Thymus (tissue), 11 donors: ENCODE results near the gene SWT1. TPM values are rescaled to one million over a fixed set of nuclear protein-coding genes. Genes with fewer than 3 reads are reported as not detected.

Experiments
- DNase-seq, 9 donors: peaks; one replicate each; pipeline ENCODE4 v3.0.0-alpha.2; 2013; ENCODE audit warnings: low spot score in 9 of 9, low read depth in 6 of 9, missing footprints in 1 of 9
- H3K27ac ChIP-seq, 2 donors: one replicate each; pipeline ENCODE4 v1.5.1; 2013; ENCODE audit warnings: control low read depth in 1 of 2, low read depth in 1 of 2, low read length in 1 of 2, mild to moderate bottlenecking in 1 of 2, moderate library complexity in 1 of 2
- H3K27me3 ChIP-seq, 2 donors: one replicate each; pipeline ENCODE4 v1.5.1; 2013; ENCODE audit warnings: low read length in 1 of 2; ENCODE audit not compliant: control insufficient read depth in 2 of 2, insufficient read depth in 1 of 2
- H3K36me3 ChIP-seq, 2 donors: one replicate each; pipeline ENCODE4 v1.5.1; 2013; ENCODE audit warnings: low read length in 1 of 2, mild to moderate bottlenecking in 1 of 2, moderate library complexity in 1 of 2; ENCODE audit not compliant: control insufficient read depth in 2 of 2, insufficient read depth in 2 of 2
- H3K4me1 ChIP-seq, 2 donors: one replicate each; pipeline ENCODE4 v1.5.1; 2013; ENCODE audit warnings: low read length in 2 of 2; ENCODE audit not compliant: control insufficient read depth in 2 of 2, insufficient read depth in 2 of 2
- H3K4me3 ChIP-seq, 2 donors: one replicate each; pipeline ENCODE4 v1.5.1; 2013; ENCODE audit warnings: low read length in 2 of 2, control low read depth in 1 of 2, mild to moderate bottlenecking in 1 of 2
- H3K9me3 ChIP-seq, 2 donors: one replicate each; pipeline ENCODE4 v1.5.1; 2013; ENCODE audit warnings: low read length in 1 of 2, mild to moderate bottlenecking in 1 of 2; ENCODE audit not compliant: control insufficient read depth in 2 of 2, insufficient read depth in 1 of 2
- WGBS: extraction: QIAGEN DNeasy Blood & Tissue Kit; methylation state at CpG from one replicate; pipeline ENCODE4 v1.1.7; 2013; 5-methylcytosine and 5-hydroxymethylcytosine counted together
- polyA plus RNA-seq: library from polyadenylated mRNA; stranded (reverse); fragments of 200-250 nt; gene quantifications from one replicate; pipeline ENCODE4 v1.2.3, GENCODE V29; 2013
- total RNA-seq: library from RNA; stranded (reverse); fragments of 120-200 nt; gene quantifications from one replicate; pipeline ENCODE4 v1.2.4, GENCODE V29; 2013
- donor health status: healthy.

The SWT1 gene
- total and polyA plus RNA-seq, 2 donors: 6.8 to 8.3 TPM

GRCh38 chr1:185262151-185262550 is 105.2 kb downstream of the SWT1 start:
- no peaks in the 10 kb centered on the region for H3K27me3 ChIP-seq
- 98% methylated on average over 1 of the region's 1 CpG for WGBS
- peaks cover 0 to 4% of the 10 kb centered on the region in 2 donors for H3K4me1 ChIP-seq
- no peak for DNase-seq
- no peak overlapping the region for H3K27ac ChIP-seq
- H3K36me3 ChIP-seq: no peaks in the 10 kb centered on the region
- no peaks in the 10 kb centered on the region for H3K9me3 ChIP-seq
- no peak overlapping the region for H3K4me3 ChIP-seq

GRCh38 chr1:185263292-185263691 is 106.3 kb downstream of the SWT1 start:
- Histone ChIP-seq H3K4me1 (no peaks in the 10 kb centered on the region), H3K27me3 (no peaks in the 10 kb centered on the region), H3K27ac (no peak overlapping the region), H3K9me3 (no peaks in the 10 kb centered on the region), H3K36me3 (no peaks in the 10 kb centered on the region), H3K4me3 (no peak overlapping the region)
- no peak for DNase-seq
- WGBS: 97% methylated on average over 3 of the region's 3 CpGs

- Histone ChIP-seq H3K36me3 (no peaks in the 10 kb centered on the region), H3K4me3 (no peak overlapping the region), H3K27me3 (no peaks in the 10 kb centered on the region), H3K27ac (no peak overlapping the region), H3K9me3 (no peaks in the 10 kb centered on the region), H3K4me1 (no peaks in the 10 kb centered on the region)
- DNase-seq: no peak
- WGBS: 100% methylated on average over 1 of the region's 1 CpG
These were observed 106.8 kb downstream of the SWT1 start for GRCh38 chr1:185263780-185264179.

GRCh38 chr1:185265314-185265713 is 108.3 kb downstream of the SWT1 start:
- H3K27ac ChIP-seq: no peak overlapping the region
- no peaks in the 10 kb centered on the region for H3K4me1 ChIP-seq
- H3K27me3 ChIP-seq: no peaks in the 10 kb centered on the region
- no peak overlapping the region for H3K4me3 ChIP-seq
- 96% methylated on average over 4 of the region's 4 CpGs for WGBS
- no peaks in the 10 kb centered on the region for H3K36me3 ChIP-seq
- no peaks in the 10 kb centered on the region for H3K9me3 ChIP-seq
- no peak for DNase-seq

- 81% methylated on average over 3 of the region's 3 CpGs for WGBS
- H3K36me3 ChIP-seq: no peaks in the 10 kb centered on the region
- no peak overlapping the region for H3K4me3 ChIP-seq
- H3K9me3 ChIP-seq: no peaks in the 10 kb centered on the region
- H3K27ac ChIP-seq: no peak overlapping the region
- H3K4me1 ChIP-seq: no peaks in the 10 kb centered on the region
- no peak for DNase-seq
- no peaks in the 10 kb centered on the region for H3K27me3 ChIP-seq
These were observed 110.3 kb downstream of the SWT1 start for GRCh38 chr1:185267301-185267700.

- Histone ChIP-seq H3K27ac (no peak overlapping the region), H3K9me3 (no peaks in the 10 kb centered on the region), H3K27me3 (no peaks in the 10 kb centered on the region), H3K36me3 (no peaks in the 10 kb centered on the region), H3K4me1 (no peaks in the 10 kb centered on the region), H3K4me3 (no peak overlapping the region)
- DNase-seq: no peak
These were observed 110.7 kb downstream of the SWT1 start for GRCh38 chr1:185267701-185268100.

GRCh38 chr1:185268352-185268751 is 111.4 kb downstream of the SWT1 start:
- Histone ChIP-seq H3K27me3 (no peaks in the 10 kb centered on the region), H3K27ac (no peak overlapping the region), H3K4me3 (no peak overlapping the region), H3K4me1 (no peaks in the 10 kb centered on the region), H3K9me3 (no peaks in the 10 kb centered on the region), H3K36me3 (no peaks in the 10 kb centered on the region)
- 98% methylated on average over 2 of the region's 2 CpGs for WGBS
- DNase-seq: no peak

- no peaks in the 10 kb centered on the region for H3K4me1 ChIP-seq
- WGBS: 98% methylated on average over 4 of the region's 4 CpGs
- H3K36me3 ChIP-seq: no peaks in the 10 kb centered on the region
- no peak for DNase-seq
- H3K9me3 ChIP-seq: no peaks in the 10 kb centered on the region
- H3K27me3 ChIP-seq: no peaks in the 10 kb centered on the region
- H3K4me3 ChIP-seq: no peak overlapping the region
- H3K27ac ChIP-seq: no peak overlapping the region
These were observed 115.0 kb downstream of the SWT1 start for GRCh38 chr1:185271921-185272320.

GRCh38 chr1:185279571-185279970 is 122.6 kb downstream of the SWT1 start:
- Histone ChIP-seq H3K27me3 (no peaks in the 10 kb centered on the region), H3K27ac (no peak overlapping the region), H3K9me3 (no peaks in the 10 kb centered on the region), H3K4me1 (peaks cover 15 to 29% of the 10 kb centered on the region in 2 donors), H3K4me3 (no peak overlapping the region), H3K36me3 (no peaks in the 10 kb centered on the region)
- DNase-seq: no peak

- peak in 1 of 9 donors; percentile 20 for DNase-seq
- H3K9me3 ChIP-seq: no peaks in the 10 kb centered on the region
- peak overlapping the region; percentile 61 to 88 for H3K27ac ChIP-seq
- no peaks in the 10 kb centered on the region for H3K36me3 ChIP-seq
- no peaks in the 10 kb centered on the region for H3K27me3 ChIP-seq
- WGBS: 95% methylated on average over 2 of the region's 2 CpGs
- peaks cover 15 to 34% of the 10 kb centered on the region in 2 donors for H3K4me1 ChIP-seq
- H3K4me3 ChIP-seq: no peak overlapping the region
These were observed 123.6 kb downstream of the SWT1 start for GRCh38 chr1:185280589-185280988.
